ENCODE data around the gene KRTAP1-5.

The KRTAP1-5 gene

DNA sequence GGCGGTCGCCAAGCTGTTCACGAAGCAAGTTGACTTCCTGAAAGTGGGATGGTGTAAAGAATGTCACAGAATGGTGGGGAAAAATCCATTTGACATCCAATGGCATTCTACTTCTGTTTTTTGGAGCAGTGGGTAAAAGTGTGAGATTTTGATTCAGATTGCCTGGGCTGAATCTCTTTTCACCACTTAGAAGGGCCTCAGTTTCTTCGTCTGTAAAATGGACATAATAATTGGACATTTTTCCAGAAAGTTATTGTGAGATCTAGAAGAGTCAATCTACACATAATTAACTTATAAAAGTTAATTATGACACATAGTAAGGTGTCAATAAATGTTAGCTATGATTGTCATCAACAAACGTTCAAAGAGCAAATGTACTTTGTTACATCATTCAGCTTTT, 45.9 kb downstream of the KRTAP1-5 start:
- Histone ChIP-seq H3K27me3 (ENCODE audit: control insufficient read depth in 1 of 2, insufficient read depth in 2 of 2, low read length in 2 of 2) (peaks cover 0 to 9% of the 10 kb centered on the region in 2 donors), H3K4me1 (ENCODE audit: control insufficient read depth, insufficient read depth, low read length) (peaks cover 3% of the 10 kb centered on the region), H3K36me3 (ENCODE audit: control insufficient read depth in 2 of 2, insufficient read depth in 2 of 2, low read length in 2 of 2) (no peaks in the 10 kb centered on the region), H3K9ac (ENCODE audit: low read length in 2 of 2) (no peak overlapping the region), H3K9me3 (ENCODE audit: control insufficient read depth in 2 of 2, low read length in 2 of 2) (no peaks in the 10 kb centered on the region), H3K4me3 (ENCODE audit: low read length in 2 of 2) (no peak overlapping the region), H3K27ac (ENCODE audit: low read length) (no peak overlapping the region)

DNA sequence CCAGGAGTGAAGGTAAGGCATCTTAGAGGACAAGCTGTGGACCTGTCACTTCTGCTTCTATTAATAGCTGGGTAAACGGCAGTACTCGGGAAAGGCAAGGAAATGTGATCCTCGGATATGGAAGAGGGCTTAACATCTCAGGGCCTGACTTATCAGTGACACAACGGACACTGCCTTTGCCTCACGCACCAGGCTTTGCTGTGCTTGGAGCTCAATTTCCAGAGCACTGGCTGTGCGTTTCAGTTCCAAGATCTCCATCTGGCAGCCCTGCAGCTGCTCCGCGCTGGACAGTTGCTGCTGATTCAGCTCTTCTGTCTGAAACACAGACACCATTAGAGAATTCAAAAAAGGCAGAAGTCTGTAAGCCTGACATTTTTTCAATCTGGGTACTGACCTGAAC, 46.4 kb downstream of the KRTAP1-5 start:
- Histone ChIP-seq H3K27ac (ENCODE audit: low read length) (no peak overlapping the region), H3K4me1 (ENCODE audit: control insufficient read depth, insufficient read depth, low read length) (peaks cover 3% of the 10 kb centered on the region), H3K9ac (ENCODE audit: low read length in 2 of 2) (no peak overlapping the region), H3K4me3 (ENCODE audit: low read length in 2 of 2) (no peak overlapping the region), H3K36me3 (ENCODE audit: control insufficient read depth in 2 of 2, insufficient read depth in 2 of 2, low read length in 2 of 2) (no peaks in the 10 kb centered on the region), H3K27me3 (ENCODE audit: control insufficient read depth in 1 of 2, insufficient read depth in 2 of 2, low read length in 2 of 2) (peaks cover 0 to 11% of the 10 kb centered on the region in 2 donors), H3K9me3 (ENCODE audit: control insufficient read depth in 2 of 2, low read length in 2 of 2) (no peaks in the 10 kb centered on the region)

DNA sequence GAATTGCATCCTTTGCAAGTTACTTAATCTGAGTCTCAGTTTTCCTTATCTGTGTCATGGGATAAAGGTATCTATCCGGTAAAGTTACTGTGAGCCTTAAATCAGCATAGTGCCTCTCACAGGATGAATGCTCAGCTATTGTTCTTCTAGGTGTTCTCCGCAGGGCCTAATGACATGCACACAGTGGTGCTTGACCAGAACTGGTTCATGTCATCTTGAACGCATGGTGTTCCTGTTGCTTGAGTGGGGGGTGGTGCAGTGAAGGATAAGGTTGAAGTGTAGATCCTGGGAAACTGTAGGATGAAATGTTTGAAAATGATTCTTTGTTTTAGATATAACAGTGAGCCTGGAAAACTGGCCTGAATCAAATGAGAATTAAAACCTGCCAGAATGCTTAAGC, 46.9 kb downstream of the KRTAP1-5 start:
- H3K27ac ChIP-seq (ENCODE audit: low read length), result no peak overlapping the region
- no peaks in the 10 kb centered on the region for H3K9me3 ChIP-seq (ENCODE audit: control insufficient read depth in 2 of 2, low read length in 2 of 2)
- no peaks in the 10 kb centered on the region for H3K36me3 ChIP-seq (ENCODE audit: control insufficient read depth in 2 of 2, insufficient read depth in 2 of 2, low read length in 2 of 2)
- H3K4me1 ChIP-seq (ENCODE audit: control insufficient read depth, insufficient read depth, low read length), result peaks cover 3% of the 10 kb centered on the region
- H3K4me3 ChIP-seq (ENCODE audit: low read length in 2 of 2), result no peak overlapping the region
- peaks cover 0 to 11% of the 10 kb centered on the region in 2 donors for H3K27me3 ChIP-seq (ENCODE audit: control insufficient read depth in 1 of 2, insufficient read depth in 2 of 2, low read length in 2 of 2)
- H3K9ac ChIP-seq (ENCODE audit: low read length in 2 of 2), result no peak overlapping the region

DNA sequence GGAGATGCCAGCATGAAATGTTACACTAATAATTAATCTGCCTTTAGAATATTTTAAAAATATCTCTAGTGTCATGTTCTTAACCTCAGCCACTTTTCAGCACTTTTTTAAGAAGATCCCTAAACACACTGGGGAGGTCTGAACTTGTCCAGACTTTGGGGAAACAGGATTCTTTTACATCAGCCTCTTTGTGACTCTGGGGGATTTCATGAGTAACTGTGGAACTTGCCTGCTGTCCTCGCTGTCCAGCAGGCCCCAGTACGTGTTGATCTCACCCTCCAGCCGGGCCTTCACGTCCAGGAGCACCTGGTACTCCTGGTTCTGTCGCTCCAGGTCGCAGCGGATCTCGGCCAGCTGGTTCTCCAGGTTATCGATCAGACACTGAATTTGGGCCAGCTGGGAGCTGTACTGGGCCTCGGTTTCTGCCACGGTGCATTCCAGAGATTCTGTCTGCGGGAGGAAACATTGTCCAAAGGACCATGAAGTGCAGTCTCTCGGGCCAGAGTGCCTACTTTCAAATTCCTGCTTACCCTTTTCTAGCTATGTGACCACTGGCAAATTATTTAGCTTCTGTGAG, 48.3 kb downstream of the KRTAP1-5 start:
- no peak overlapping the region for H3K4me3 ChIP-seq (ENCODE audit: low read length in 2 of 2)
- no peak overlapping the region for H3K9ac ChIP-seq (ENCODE audit: low read length in 2 of 2)
- H3K36me3 ChIP-seq (ENCODE audit: control insufficient read depth in 2 of 2, insufficient read depth in 2 of 2, low read length in 2 of 2), result no peaks in the 10 kb centered on the region
- H3K4me1 ChIP-seq (ENCODE audit: control insufficient read depth, insufficient read depth, low read length), result peaks cover 3% of the 10 kb centered on the region
- peaks cover 0 to 11% of the 10 kb centered on the region in 2 donors for H3K27me3 ChIP-seq (ENCODE audit: control insufficient read depth in 1 of 2, insufficient read depth in 2 of 2, low read length in 2 of 2)
- H3K27ac ChIP-seq (ENCODE audit: low read length), result no peak overlapping the region
- H3K9me3 ChIP-seq (ENCODE audit: control insufficient read depth in 2 of 2, low read length in 2 of 2), result no peaks in the 10 kb centered on the region

Data from stomach smooth muscle (tissue), 2 donors.